Right hindlimb (tissue), 1 donor: Measurements from ENCODE around the gene ZMYM4.
A peak's percentile ranks its signal among the peaks of the same experiment; 100 is the strongest.
"Not testable (repeated sequence)": the region's sequence is repeated elsewhere in the genome, so short reads cannot be mapped to it uniquely, and the experiment has no call there.

ENCODE experiments used
- DNase-seq: peaks from one replicate; pipeline ENCODE4 v3.0.0-alpha.2; 2018

The ZMYM4 gene

DNA sequence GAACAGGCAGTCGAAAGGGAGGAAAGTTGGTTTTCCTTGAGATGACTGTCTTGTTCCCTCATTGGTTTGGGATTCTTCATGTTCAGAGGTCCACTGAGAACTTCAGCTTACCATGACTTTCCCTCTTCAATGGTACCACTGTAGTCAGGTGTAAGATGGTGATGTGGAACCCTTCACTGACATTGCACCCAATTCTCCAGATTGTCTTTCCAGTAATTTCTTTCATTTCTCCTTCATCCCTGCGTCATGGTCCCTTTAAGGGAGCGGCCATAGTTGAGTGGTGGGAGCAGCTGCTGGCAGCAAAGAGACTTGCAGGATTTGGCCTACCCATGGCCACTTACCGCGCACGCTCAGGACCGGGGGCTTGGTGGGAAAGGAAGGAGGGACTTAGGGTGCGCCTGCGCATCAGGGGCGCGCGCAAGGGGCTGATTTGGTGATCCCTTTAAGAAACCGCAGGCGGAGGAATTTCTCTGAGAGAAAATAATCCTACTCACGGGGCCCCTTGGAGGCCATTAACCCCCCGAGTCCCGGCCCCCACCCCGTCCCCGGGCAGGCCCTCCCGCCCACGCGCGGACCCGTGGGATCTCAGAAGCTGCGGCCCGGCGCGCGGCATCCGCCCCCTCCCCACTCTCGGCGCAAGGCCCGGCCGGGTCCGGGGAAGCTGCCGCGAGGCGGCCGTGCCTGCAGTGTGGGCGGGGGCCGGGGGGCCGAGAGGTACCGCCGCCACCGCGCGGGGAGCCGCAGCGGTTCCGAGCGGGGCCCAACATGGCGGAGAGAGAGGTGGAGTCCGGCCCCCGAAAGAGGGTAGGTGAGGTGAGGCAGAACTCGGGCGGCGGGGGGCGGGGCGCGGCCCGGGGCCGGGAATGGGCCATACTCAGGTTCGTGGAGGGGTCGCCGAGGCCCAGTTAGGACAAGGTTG lies at the start of gene ZMYM4:
ZMYM4 (plus strand) TSS at position 428 of the 919 bp plus-strand sequence; CDS start at position 766, 338 bp downstream.
- peak; percentile 97 for DNase-seq

- DNase-seq = no peak
Observed at GRCh38 chr1:35220976-35221375, 47.5 kb upstream of the ZMYM4 start.

DNA sequence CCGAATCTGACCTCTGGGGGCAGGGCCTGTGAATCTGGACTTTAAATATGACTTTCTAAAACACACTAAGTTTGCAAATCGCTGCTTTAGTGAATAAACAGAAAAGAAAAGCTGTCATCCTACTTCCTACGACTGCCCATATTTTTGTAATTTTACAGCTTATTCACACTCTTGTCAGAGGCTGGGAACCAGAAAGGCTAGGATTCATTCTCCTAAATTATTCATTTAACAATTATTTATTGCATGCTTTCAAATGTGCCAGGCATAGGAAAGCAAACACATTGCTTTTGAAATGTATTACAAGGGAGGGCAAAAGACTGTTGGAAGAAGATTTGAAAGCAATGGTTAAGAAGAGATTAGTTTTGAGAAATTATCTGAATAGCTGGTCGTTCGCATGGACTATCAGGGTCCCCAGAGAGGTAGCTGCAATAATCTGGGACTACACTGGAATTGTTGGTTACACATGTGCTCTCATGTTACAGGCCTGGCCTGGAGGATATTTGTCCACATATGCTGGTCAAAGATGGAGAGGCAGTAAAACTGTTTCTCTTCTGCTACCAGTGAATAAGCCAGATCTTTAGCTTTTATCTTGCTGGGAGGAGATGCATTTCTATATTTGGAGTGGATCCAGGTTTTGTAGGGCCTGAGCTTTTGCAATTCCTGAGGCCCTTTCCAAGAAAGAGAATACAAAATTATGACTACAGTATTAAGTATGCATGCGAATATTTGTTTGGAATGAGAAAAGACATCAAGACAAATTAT lies 46.0 kb upstream of the ZMYM4 start:
- peak; percentile 19 for DNase-seq

DNA sequence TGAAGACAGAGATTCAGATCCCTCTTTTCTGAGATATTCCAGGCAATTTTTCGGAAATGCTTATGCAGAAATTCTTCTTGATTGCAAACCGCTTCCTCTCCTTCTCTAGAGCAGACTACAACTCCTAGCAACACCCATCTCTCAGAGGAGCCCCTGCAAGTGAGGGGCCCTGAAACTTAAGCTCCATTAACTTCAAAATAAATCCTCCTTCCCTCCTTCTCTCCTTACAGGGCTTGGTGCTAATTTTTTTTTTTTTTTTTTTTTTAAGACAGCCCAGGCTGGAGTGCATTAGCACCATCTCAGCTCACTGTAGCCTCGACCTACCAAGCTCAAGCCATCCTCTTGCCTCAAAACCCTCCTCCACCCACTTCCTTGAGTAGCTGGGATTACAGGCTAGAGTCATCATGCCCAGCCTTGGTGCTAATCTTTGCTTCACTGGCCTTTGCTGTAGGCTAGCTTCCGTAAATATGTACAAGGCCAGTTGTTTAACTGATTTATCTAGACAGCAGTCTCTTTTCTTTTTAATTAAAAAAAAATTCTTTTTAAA lies 45.4 kb upstream of the ZMYM4 start:
- DNase-seq = no peak

DNA sequence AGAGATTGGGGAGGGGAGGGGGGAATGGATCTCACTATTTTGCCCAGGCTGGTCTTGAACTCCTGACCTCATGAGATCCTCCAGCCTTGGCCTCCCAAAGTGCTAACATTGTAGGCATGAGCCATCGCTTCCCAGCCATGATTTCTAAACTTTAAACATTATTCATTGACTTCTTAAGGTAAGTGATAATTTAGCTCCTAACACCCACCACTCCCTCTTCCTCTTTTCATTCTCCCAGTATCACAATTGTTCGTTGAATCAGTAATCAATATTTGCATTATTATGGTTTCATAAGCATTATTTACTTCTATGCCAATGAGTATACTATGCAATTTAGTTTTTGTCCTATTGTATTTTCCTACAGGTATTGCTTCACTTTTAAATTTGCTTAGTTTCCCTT lies 42.0 kb upstream of the ZMYM4 start:
- DNase-seq = no peak

GRCh38 chr1:35229587-35230360 lies 38.7 kb upstream of the ZMYM4 start:
- DNase-seq = no peak

DNA sequence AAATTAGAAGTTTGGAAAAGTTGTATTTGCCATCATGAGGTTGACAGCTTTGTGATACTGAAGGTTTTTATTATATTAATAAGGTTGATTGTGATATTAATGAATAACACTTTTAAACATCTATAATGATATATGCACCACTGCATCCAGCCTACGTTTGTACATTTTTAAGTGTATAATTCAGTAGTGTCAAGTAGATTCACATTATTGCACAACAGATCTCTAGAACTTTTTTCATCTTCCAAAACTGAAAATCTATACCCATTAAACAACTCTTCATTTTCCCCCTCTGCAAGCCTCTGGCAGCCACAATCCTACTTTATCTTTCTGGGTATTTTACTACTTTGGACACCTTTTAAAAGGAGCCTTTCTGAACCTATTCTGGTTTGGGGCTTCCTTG lies 37.2 kb upstream of the ZMYM4 start:
- no peak for DNase-seq

GRCh38 chr1:35236772-35237171 lies 31.7 kb upstream of the ZMYM4 start:
- DNase-seq = not testable (repeated sequence)

DNA sequence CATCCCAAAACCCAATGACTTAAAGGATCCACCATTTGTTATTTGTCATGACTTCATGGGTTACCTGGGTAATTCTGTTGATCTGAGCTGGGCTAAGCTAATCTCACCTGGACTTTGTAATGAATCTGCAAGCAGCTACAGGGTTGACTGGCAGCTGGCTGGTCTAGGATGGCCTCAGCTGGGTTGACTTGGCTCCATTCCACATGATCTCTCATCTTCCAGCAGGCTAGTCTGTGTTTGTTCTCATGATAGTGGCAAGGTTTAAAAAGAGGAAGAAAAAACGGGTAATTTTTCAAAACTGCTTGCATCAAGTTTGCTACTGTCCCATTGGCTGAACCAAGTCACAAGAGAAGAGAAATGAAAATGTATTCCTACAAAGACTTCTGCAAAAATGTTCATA lies 24.8 kb upstream of the ZMYM4 start:
- no peak for DNase-seq

GRCh38 chr1:35247256-35247655 lies 21.3 kb upstream of the ZMYM4 start:
- no peak for DNase-seq

DNA sequence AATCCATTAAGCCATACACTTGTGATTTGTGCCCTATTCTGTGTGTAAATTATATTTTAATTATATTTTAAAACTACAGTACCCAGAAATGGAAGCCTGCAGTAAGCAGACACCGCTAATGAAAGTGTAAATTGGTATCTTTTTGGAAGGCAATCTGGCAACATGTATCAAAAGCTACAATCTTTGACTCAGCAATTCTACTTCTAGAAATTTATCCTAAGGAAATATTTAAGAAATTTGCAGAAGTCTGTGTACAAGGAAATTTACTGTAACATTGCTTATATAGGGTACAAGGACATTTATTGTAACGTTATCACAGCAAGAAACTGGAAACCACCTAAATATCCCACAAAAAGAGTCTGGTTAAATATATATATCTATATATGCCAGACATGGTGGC lies 14.6 kb upstream of the ZMYM4 start:
- no peak for DNase-seq

GRCh38 chr1:35255276-35255675 lies 13.2 kb upstream of the ZMYM4 start:
- no peak for DNase-seq

- DNase-seq = no peak
Observed at GRCh38 chr1:35259561-35259960, 8.9 kb upstream of the ZMYM4 start.

- no peak for DNase-seq
Observed at GRCh38 chr1:35261412-35262120, 6.9 kb upstream of the ZMYM4 start.

GRCh38 chr1:35264035-35264434 lies 4.5 kb upstream of the ZMYM4 start:
- no peak for DNase-seq

DNA sequence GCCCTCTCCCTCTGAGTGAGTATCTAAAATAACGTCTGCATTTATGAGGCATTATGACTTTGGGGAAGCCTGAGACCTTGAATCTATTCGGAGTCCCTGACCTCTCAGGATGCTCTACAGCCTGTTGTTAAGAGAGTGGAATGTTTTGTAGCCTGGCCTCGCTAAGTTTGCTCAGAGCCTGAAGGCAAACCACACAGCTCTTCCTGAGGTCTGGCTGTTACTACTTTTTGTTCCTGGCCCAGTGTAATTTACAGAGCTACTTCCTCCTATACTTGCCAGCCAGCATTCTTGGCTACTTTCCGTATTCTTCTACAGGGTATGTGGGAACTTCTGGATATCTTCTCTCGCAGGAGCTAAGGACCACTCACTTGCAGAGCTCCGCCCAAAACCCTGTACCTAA lies 3.6 kb upstream of the ZMYM4 start:
- peak; percentile 22 for DNase-seq

DNA sequence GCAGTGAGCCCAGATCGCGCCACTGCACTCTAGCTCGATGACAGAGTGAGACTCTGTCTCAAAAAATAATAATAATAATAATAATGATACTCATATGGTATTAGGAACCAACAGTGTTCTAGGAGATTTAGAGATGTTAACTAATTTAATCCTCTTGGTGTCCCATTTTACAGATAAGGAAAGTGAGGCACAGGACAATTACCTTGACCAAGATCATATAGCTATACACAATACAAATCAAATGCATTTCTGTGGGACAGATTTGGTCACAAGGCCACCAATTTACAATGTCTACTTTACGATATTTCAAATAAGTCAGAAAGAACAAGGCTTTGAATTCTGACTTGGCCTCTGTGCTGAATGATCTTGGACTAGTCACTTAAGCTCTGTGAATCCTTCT lies 2.2 kb upstream of the ZMYM4 start:
- DNase-seq = no peak

DNA sequence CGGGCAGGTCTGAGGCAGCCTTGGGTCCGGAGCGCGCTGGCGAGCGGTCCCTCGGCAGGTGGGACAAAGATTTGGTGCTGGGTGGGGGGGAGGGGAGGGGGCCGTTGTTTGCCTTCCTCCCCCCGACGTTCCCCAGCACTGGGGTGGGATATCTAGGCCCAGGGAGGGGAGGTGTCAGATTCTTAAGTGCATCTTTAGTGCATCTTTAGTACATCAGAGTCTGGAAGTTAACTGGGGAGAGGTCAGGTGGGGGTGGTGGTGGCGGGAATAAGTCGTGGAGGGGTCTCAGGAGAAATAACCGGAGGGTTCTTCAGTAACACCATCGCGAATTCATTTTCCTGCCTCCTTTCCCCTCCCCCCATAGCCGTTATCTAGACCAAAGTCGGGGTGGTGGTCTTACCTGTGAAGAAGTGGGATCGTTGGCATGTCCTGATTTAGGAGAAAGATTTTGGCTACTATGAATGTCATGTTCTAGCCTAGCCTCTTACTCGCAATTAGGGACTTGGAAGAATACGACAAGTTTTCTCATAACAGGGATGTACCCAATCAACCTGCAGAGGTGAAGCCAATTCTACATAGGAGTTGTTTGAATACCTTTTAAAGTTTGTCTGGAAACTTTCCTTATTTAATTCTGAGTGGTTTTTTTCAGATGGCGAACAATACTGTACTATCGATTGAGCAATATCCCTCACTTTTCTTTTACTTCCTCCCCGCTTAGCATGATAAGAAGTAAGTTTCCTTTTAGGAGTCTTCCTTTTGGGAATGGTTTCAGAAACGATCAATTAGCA lies 886 bp downstream of the ZMYM4 start:
- DNase-seq = peak; percentile 22

- DNase-seq = no peak
Observed at GRCh38 chr1:35269989-35270289, 1.4 kb downstream of the ZMYM4 start.

DNA sequence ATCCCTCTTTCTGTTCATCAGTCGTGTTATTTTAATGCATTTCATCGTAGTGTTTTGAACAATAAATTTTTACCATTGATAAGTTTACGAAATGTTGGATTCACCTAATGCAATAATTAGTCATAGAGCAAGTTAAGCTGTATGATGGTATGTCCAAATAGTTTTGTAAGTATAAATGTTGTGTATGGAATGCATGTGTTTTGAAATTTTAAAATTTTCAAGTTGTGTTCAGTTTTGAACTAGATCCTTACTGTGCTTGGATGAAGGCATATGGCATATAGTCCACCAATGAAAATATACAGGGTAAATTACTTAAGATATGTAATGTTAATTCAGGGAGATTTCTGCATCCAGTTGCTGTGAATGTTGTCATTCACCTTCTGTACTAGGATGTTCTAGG lies 2.3 kb downstream of the ZMYM4 start:
- DNase-seq = no peak

DNA sequence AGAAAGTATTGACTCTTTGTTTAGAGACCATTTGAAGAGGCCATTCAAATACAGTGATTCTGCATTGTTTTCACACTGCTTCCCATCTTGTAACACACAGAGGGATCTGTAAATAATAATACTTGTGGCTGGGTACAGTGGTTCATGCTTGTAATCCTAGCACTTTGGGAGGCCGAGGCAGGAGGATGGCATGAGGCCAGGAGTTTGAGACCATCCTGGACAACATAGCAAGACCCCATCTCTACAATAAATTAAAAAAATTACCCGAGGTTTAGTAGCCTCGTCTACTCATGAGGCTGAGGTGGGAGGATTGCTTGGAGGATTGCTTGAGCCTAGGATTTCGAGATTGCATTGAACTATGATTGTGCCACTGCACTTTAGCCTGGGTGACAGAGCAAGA lies 5.7 kb downstream of the ZMYM4 start:
- no peak for DNase-seq
